HEK293 (cell line): ENCODE results near the gene LNPK.

Source experiments
- CTCF ChIP-seq: fragments of 450-650 bp; formaldehyde crosslinking; IDR thresholded peaks from 2 replicates; pipeline ENCODE4 v1.5.1; 2016; ENCODE audit warnings: missing biosample characterization, missing genetic modification characterization
- REST ChIP-seq: fragments of 450-650 bp; formaldehyde crosslinking; IDR thresholded peaks from 2 replicates; pipeline ENCODE4 v1.5.1; 2016; ENCODE audit warnings: missing biosample characterization, missing genetic modification characterization
- ZNF791 ChIP-seq: fragments of 450-650 bp; formaldehyde crosslinking; IDR thresholded peaks from 2 replicates; pipeline ENCODE4 v1.5.1; 2016; ENCODE audit warnings: missing biosample characterization, missing genetic modification characterization

- TF ChIP-seq CTCF (no peak), REST (tag by site-specific recombination) (no peak), ZNF791 (no peak)
These were observed 72.2 kb downstream of the LNPK start for GRCh38 chr2:175929850-175930249.
